Right lobe of liver (tissue), 4 donors: ENCODE measurements around the gene CORO6.
A peak's percentile ranks its signal among the peaks of the same experiment; 100 is the strongest.

Source experiments
- CTCF ChIP-seq, 4 donors: fragments of 200-600 bp in 3 of 4; fragments of 450-650 bp in 1 of 4; IDR thresholded peaks; one replicate each; pipeline versions ENCODE4 v1.5.1 to v1.8.0; 2016 to 2022; ENCODE audit warnings: antibody characterized with exemption in 4 of 4, mild to moderate bottlenecking in 2 of 4
- POLR2A ChIP-seq: fragments of 450-650 bp; IDR thresholded peaks from one replicate; pipeline ENCODE4 v1.6.1; 2017; ENCODE audit warnings: antibody characterized with exemption, mild to moderate bottlenecking
- donor health status: DM: no; HTN: no; CAD: no.
- donor health status: DM: no; HTN: no; CAD: no.
- donor health status: DM: no; HTN: yes; CAD: no.

GRCh38 chr17:29617481-29618271 is 5.0 kb downstream of the CORO6 start:
- TF ChIP-seq CTCF (IDR thresholded peaks at IDR 0.05) (peak; percentile 73 to 95 (median 91)), POLR2A (no peak)
